ENCODE results near the gene ADAM8.

ADAM8 gene

GRCh38 chr10:133245439-133246235, 31.0 kb downstream of the ADAM8 start:
- H3K9me3 ChIP-seq (ENCODE audit: control insufficient read depth in 5 of 5, low read length in 5 of 5) = no peaks in the 10 kb centered on the region
- H3K4me3 ChIP-seq (ENCODE audit: low read depth in 1 of 5, low read length in 5 of 5) = no peak overlapping the region
- H3K27ac ChIP-seq (ENCODE audit: low read depth, low read length) = no peak overlapping the region
- H3K36me3 ChIP-seq (ENCODE audit: control insufficient read depth in 5 of 5, insufficient read depth in 5 of 5, low read length in 5 of 5) = no peaks in the 10 kb centered on the region
- peaks cover 53 to 74% (median 73%) of the 10 kb centered on the region in 5 donors for H3K27me3 ChIP-seq (ENCODE audit: control insufficient read depth in 5 of 5, insufficient read depth in 4 of 5, low read length in 5 of 5)
- H3K4me1 ChIP-seq (ENCODE audit: control insufficient read depth in 5 of 5, insufficient read depth in 5 of 5, low read length in 5 of 5) = peaks cover 0 to 18% (median 4%) of the 10 kb centered on the region in 5 donors
- no peak overlapping the region for H3K9ac ChIP-seq (ENCODE audit: low read length in 5 of 5)

- Histone ChIP-seq H3K4me3 (ENCODE audit: low read depth in 1 of 5, low read length in 5 of 5) (no peak overlapping the region), H3K9me3 (ENCODE audit: control insufficient read depth in 5 of 5, low read length in 5 of 5) (no peaks in the 10 kb centered on the region), H3K27ac (ENCODE audit: low read depth, low read length) (no peak overlapping the region), H3K27me3 (ENCODE audit: control insufficient read depth in 5 of 5, insufficient read depth in 4 of 5, low read length in 5 of 5) (peaks cover 48 to 71% (median 66%) of the 10 kb centered on the region in 5 donors), H3K36me3 (ENCODE audit: control insufficient read depth in 5 of 5, insufficient read depth in 5 of 5, low read length in 5 of 5) (no peaks in the 10 kb centered on the region), H3K9ac (ENCODE audit: low read length in 5 of 5) (no peak overlapping the region), H3K4me1 (ENCODE audit: control insufficient read depth in 5 of 5, insufficient read depth in 5 of 5, low read length in 5 of 5) (peaks cover 0 to 18% (median 4%) of the 10 kb centered on the region in 5 donors)
Observed at GRCh38 chr10:133243593-133243992, 33.1 kb downstream of the ADAM8 start.

- Histone ChIP-seq H3K27me3 (ENCODE audit: control insufficient read depth in 5 of 5, insufficient read depth in 4 of 5, low read length in 5 of 5) (peaks cover 41 to 70% (median 68%) of the 10 kb centered on the region in 5 donors), H3K4me1 (ENCODE audit: control insufficient read depth in 5 of 5, insufficient read depth in 5 of 5, low read length in 5 of 5) (peaks cover 0 to 23% (median 9%) of the 10 kb centered on the region in 5 donors), H3K9me3 (ENCODE audit: control insufficient read depth in 5 of 5, low read length in 5 of 5) (no peaks in the 10 kb centered on the region), H3K36me3 (ENCODE audit: control insufficient read depth in 5 of 5, insufficient read depth in 5 of 5, low read length in 5 of 5) (no peaks in the 10 kb centered on the region), H3K27ac (ENCODE audit: low read depth, low read length) (no peak overlapping the region), H3K4me3 (ENCODE audit: low read depth in 1 of 5, low read length in 5 of 5) (no peak overlapping the region), H3K9ac (ENCODE audit: low read length in 5 of 5) (no peak overlapping the region)
Observed at GRCh38 chr10:133242611-133243356, 33.9 kb downstream of the ADAM8 start.

- Histone ChIP-seq H3K4me1 (ENCODE audit: control insufficient read depth in 5 of 5, insufficient read depth in 5 of 5, low read length in 5 of 5) (peaks cover 0 to 30% (median 14%) of the 10 kb centered on the region in 5 donors), H3K4me3 (ENCODE audit: low read depth in 1 of 5, low read length in 5 of 5) (peak overlapping the region in 2 of 5 donors; percentile 42 to 50), H3K36me3 (ENCODE audit: control insufficient read depth in 5 of 5, insufficient read depth in 5 of 5, low read length in 5 of 5) (no peaks in the 10 kb centered on the region), H3K27me3 (ENCODE audit: control insufficient read depth in 5 of 5, insufficient read depth in 4 of 5, low read length in 5 of 5) (peaks cover 38 to 73% (median 68%) of the 10 kb centered on the region in 5 donors), H3K9me3 (ENCODE audit: control insufficient read depth in 5 of 5, low read length in 5 of 5) (no peaks in the 10 kb centered on the region), H3K27ac (ENCODE audit: low read depth, low read length) (no peak overlapping the region), H3K9ac (ENCODE audit: low read length in 5 of 5) (no peak overlapping the region)
Observed at GRCh38 chr10:133241501-133242205, 35.0 kb downstream of the ADAM8 start.

- H3K27me3 ChIP-seq (ENCODE audit: control insufficient read depth in 5 of 5, insufficient read depth in 4 of 5, low read length in 5 of 5) = peaks cover 32 to 68% (median 63%) of the 10 kb centered on the region in 5 donors
- no peak overlapping the region for H3K27ac ChIP-seq (ENCODE audit: low read depth, low read length)
- no peaks in the 10 kb centered on the region for H3K9me3 ChIP-seq (ENCODE audit: control insufficient read depth in 5 of 5, low read length in 5 of 5)
- peaks cover 0 to 35% (median 17%) of the 10 kb centered on the region in 5 donors for H3K4me1 ChIP-seq (ENCODE audit: control insufficient read depth in 5 of 5, insufficient read depth in 5 of 5, low read length in 5 of 5)
- H3K4me3 ChIP-seq (ENCODE audit: low read depth in 1 of 5, low read length in 5 of 5) = no peak overlapping the region
- no peaks in the 10 kb centered on the region for H3K36me3 ChIP-seq (ENCODE audit: control insufficient read depth in 5 of 5, insufficient read depth in 5 of 5, low read length in 5 of 5)
- no peak overlapping the region for H3K9ac ChIP-seq (ENCODE audit: low read length in 5 of 5)
Observed at GRCh38 chr10:133239990-133240389, 36.7 kb downstream of the ADAM8 start.

GRCh38 chr10:133238466-133238804, 38.2 kb downstream of the ADAM8 start:
- H3K4me3 ChIP-seq (ENCODE audit: low read depth in 1 of 5, low read length in 5 of 5) = no peak overlapping the region
- H3K27ac ChIP-seq (ENCODE audit: low read depth, low read length) = no peak overlapping the region
- peaks cover 25 to 60% (median 57%) of the 10 kb centered on the region in 5 donors for H3K27me3 ChIP-seq (ENCODE audit: control insufficient read depth in 5 of 5, insufficient read depth in 4 of 5, low read length in 5 of 5)
- H3K9me3 ChIP-seq (ENCODE audit: control insufficient read depth in 5 of 5, low read length in 5 of 5) = no peaks in the 10 kb centered on the region
- H3K36me3 ChIP-seq (ENCODE audit: control insufficient read depth in 5 of 5, insufficient read depth in 5 of 5, low read length in 5 of 5) = no peaks in the 10 kb centered on the region
- H3K9ac ChIP-seq (ENCODE audit: low read length in 5 of 5) = no peak overlapping the region
- H3K4me1 ChIP-seq (ENCODE audit: control insufficient read depth in 5 of 5, insufficient read depth in 5 of 5, low read length in 5 of 5) = peaks cover 0 to 35% (median 17%) of the 10 kb centered on the region in 5 donors

- H3K4me1 ChIP-seq (ENCODE audit: control insufficient read depth in 5 of 5, insufficient read depth in 5 of 5, low read length in 5 of 5) = peaks cover 0 to 35% (median 17%) of the 10 kb centered on the region in 5 donors
- no peaks in the 10 kb centered on the region for H3K36me3 ChIP-seq (ENCODE audit: control insufficient read depth in 5 of 5, insufficient read depth in 5 of 5, low read length in 5 of 5)
- no peak within 1 kb of the TSS for H3K27ac ChIP-seq (ENCODE audit: low read depth, low read length)
- no peaks in the 10 kb centered on the region for H3K9me3 ChIP-seq (ENCODE audit: control insufficient read depth in 5 of 5, low read length in 5 of 5)
- peak within 1 kb of the TSS in 2 of 5 donors; percentile 43 to 55 for H3K4me3 ChIP-seq (ENCODE audit: low read depth in 1 of 5, low read length in 5 of 5)
- H3K27me3 ChIP-seq (ENCODE audit: control insufficient read depth in 5 of 5, insufficient read depth in 4 of 5, low read length in 5 of 5) = peaks cover 23 to 59% (median 55%) of the 10 kb centered on the region in 5 donors
- H3K9ac ChIP-seq (ENCODE audit: low read length in 5 of 5) = no peak within 1 kb of the TSS
Observed at GRCh38 chr10:133237588-133238465, 38.8 kb downstream of the ADAM8 start, which contains the start of gene VENTX. Gene VENTX (plus strand): TSS chr10:133237855. CDS start chr10:133237915, 60 bp downstream.

GRCh38 chr10:133237241-133237587, 39.5 kb downstream of the ADAM8 start:
- H3K9me3 ChIP-seq (ENCODE audit: control insufficient read depth in 5 of 5, low read length in 5 of 5) = no peaks in the 10 kb centered on the region
- H3K27me3 ChIP-seq (ENCODE audit: control insufficient read depth in 5 of 5, insufficient read depth in 4 of 5, low read length in 5 of 5) = peaks cover 23 to 59% (median 51%) of the 10 kb centered on the region in 5 donors
- no peaks in the 10 kb centered on the region for H3K36me3 ChIP-seq (ENCODE audit: control insufficient read depth in 5 of 5, insufficient read depth in 5 of 5, low read length in 5 of 5)
- peak overlapping the region in 2 of 5 donors; percentile 43 to 55 for H3K4me3 ChIP-seq (ENCODE audit: low read depth in 1 of 5, low read length in 5 of 5)
- H3K9ac ChIP-seq (ENCODE audit: low read length in 5 of 5) = no peak overlapping the region
- peaks cover 0 to 35% (median 17%) of the 10 kb centered on the region in 5 donors for H3K4me1 ChIP-seq (ENCODE audit: control insufficient read depth in 5 of 5, insufficient read depth in 5 of 5, low read length in 5 of 5)
- H3K27ac ChIP-seq (ENCODE audit: low read depth, low read length) = no peak overlapping the region
